HL-60 (cell line): ENCODE results near the gene SEPTIN10.

Experiments
- DNase-seq, 2 experiments: peaks; one replicate each; pipeline ENCODE4 v3.0.0-alpha.2; 2010 to 2020; ENCODE audit warnings: low read depth in 1 of 2, low spot score in 1 of 2
- H3K27ac ChIP-seq: fragments of 250-450 bp; sonication (Bioruptor Pico); replicated peaks from 2 replicates; pipeline ENCODE4 v1.5.1; 2020; ENCODE audit warnings: mild to moderate bottlenecking, moderate library complexity
- H3K27me3 ChIP-seq: fragments of 250-450 bp; sonication (Bioruptor Pico); 2 replicates; pipeline ENCODE4 v1.5.1; 2021; ENCODE audit warnings: mild to moderate bottlenecking, moderate library complexity; ENCODE audit not compliant: insufficient read depth, poor library complexity, severe bottlenecking
- H3K4me3 ChIP-seq: replicated peaks from 2 replicates; pipeline ENCODE4 v1.5.1; 2011; ENCODE audit warnings: mild to moderate bottlenecking, control low read depth, low read length; ENCODE audit not compliant: insufficient read depth
- CTCF ChIP-seq: IDR thresholded peaks from one replicate; pipeline ENCODE4 v1.5.1; 2011; ENCODE audit warnings: low read length, control low read depth, inconsistent platforms; ENCODE audit not compliant: insufficient read depth
- GABPA ChIP-seq: IDR thresholded peaks from 2 replicates; pipeline ENCODE4 v1.6.1; 2012; ENCODE audit warnings: low read depth
- POLR2AphosphoS5 ChIP-seq: IDR thresholded peaks from 2 replicates; pipeline ENCODE4 v1.6.1; 2012; ENCODE audit warnings: low read depth
- REST ChIP-seq: IDR thresholded peaks from 2 replicates; pipeline ENCODE4 v1.6.1; 2012; ENCODE audit warnings: low read depth; ENCODE audit not compliant: insufficient replicate concordance
- SPI1 ChIP-seq: IDR thresholded peaks from 2 replicates; pipeline ENCODE4 v1.6.1; 2012; ENCODE audit warnings: low read depth, mild to moderate bottlenecking, borderline replicate concordance

The SEPTIN10 gene

GRCh38 chr2:109501461-109501860 lies 112.3 kb downstream of the SEPTIN10 start:
- no peak for TF ChIP-seq REST
- TF ChIP-seq CTCF = no peak
- TF ChIP-seq POLR2AphosphoS5 = no peak
- no peak for TF ChIP-seq GABPA
- TF ChIP-seq SPI1 = no peak
- no peak for DNase-seq
- Histone ChIP-seq H3K27me3 (no peaks in the 10 kb centered on the region), H3K27ac (no peak overlapping the region), H3K4me3 (no peak overlapping the region)

GRCh38 chr2:109500910-109501309 lies 112.9 kb downstream of the SEPTIN10 start:
- Histone ChIP-seq H3K4me3 (no peak overlapping the region), H3K27me3 (no peaks in the 10 kb centered on the region), H3K27ac (no peak overlapping the region)
- TF ChIP-seq CTCF = no peak
- no peak for TF ChIP-seq POLR2AphosphoS5
- no peak for TF ChIP-seq SPI1
- TF ChIP-seq GABPA = no peak
- TF ChIP-seq REST = no peak
- DNase-seq = no peak

- H3K27ac ChIP-seq = no peak overlapping the region
- peak in 1 of 2 experiments; percentile 59 for DNase-seq
- no peaks in the 10 kb centered on the region for H3K27me3 ChIP-seq
- TF ChIP-seq REST (no peak), SPI1 (peak; percentile 17; the same call in 1 of the 2 replicates)
- H3K4me3 ChIP-seq = no peak overlapping the region
Measured at GRCh38 chr2:109499566-109499965, 114.2 kb downstream of the SEPTIN10 start.

- Histone ChIP-seq H3K27me3 (no peaks in the 10 kb centered on the region), H3K27ac (no peak overlapping the region), H3K4me3 (no peak overlapping the region)
- TF ChIP-seq REST (no peak), CTCF (no peak), SPI1 (no peak), GABPA (no peak), POLR2AphosphoS5 (no peak)
- DNase-seq = no peak
Measured at GRCh38 chr2:109498906-109499305, 114.9 kb downstream of the SEPTIN10 start.
